Measurements from ENCODE around the gene TCF7L1. TPM values are rescaled to one million over a fixed set of nuclear protein-coding genes. Genes with fewer than 3 reads are reported as not detected.
"Not testable (repeated sequence)": the region's sequence is repeated elsewhere in the genome, so short reads cannot be mapped to it uniquely, and the experiment has no call there.

Gene TCF7L1
- total RNA-seq, 4 donors from 2014 or later: 5.6 to 23.2 (median 10.2) TPM

DNA sequence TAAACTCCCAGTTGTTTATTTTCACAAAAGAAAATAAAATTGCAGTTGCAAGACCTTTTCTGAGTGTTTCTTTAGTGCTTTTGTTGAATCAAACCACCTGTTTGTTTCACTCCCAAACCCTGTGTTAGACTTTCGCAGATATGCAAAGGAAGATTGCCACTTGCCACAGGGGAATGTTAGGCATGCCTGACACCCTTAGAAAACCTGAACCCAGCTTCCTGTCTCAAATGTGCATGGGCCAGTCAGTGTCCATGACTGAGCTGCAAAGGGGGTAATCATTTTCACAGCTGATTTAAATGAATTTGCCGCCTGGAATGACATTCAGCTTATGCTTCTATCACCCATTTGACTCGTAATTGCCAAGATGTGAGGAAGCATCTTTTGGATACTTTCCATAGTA is 177.1 kb downstream of the TCF7L1 start:
- no peak for DNase-seq (ENCODE audit: extremely low spot score)
- intact Hi-C loops (cut with DNase I): no loop called here
- Histone ChIP-seq H3K4me3 (no peak overlapping the region), H3K27ac (replicated peaks in 1 of 4) (peak overlapping the region in 2 of 4 donors; percentile 51 to 56), H3K4me1 (peaks cover 12 to 17% (median 15%) of the 10 kb centered on the region in 4 donors), H3K9me3 (no peaks in the 10 kb centered on the region), H3K27me3 (no peaks in the 10 kb centered on the region), H3K36me3 (peaks cover 15 to 58% (median 49%) of the 10 kb centered on the region in 4 donors)
- WGBS: 75% methylated on average over 3 of the region's 3 CpGs
- TF ChIP-seq POLR2AphosphoS5 (IDR thresholded peaks at IDR 0.05) (no peak), POLR2A (IDR thresholded peaks at IDR 0.05; ENCODE audit: low read depth) (no peak), EP300 (IDR thresholded peaks at IDR 0.05) (no peak), CTCF (IDR thresholded peaks at IDR 0.05) (no peak)

DNA sequence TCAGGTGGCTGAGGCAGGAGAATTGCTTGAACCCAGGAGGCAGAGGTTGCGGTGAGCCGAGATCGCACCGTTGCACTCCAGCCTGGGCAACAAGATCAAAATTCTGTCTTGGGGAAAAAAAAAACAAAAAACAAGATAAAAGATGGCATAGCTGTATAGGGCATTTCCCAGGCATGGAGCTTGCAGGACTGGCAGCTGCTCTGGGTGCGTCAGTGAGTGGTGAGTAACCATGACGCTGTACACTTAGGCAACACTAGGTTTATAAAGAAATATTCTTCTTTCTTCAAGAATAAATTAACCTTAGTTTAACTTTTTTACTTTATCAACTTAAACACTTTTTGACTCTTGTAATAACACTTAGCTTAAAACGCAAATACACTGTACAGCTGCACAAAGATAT is 179.2 kb downstream of the TCF7L1 start:
- intact Hi-C loops (cut with DNase I): no loop called here
- WGBS: 85% methylated on average over 7 of the region's 7 CpGs
- no peak overlapping the region for H3K27ac ChIP-seq (replicated peaks in 1 of 4)

DNA sequence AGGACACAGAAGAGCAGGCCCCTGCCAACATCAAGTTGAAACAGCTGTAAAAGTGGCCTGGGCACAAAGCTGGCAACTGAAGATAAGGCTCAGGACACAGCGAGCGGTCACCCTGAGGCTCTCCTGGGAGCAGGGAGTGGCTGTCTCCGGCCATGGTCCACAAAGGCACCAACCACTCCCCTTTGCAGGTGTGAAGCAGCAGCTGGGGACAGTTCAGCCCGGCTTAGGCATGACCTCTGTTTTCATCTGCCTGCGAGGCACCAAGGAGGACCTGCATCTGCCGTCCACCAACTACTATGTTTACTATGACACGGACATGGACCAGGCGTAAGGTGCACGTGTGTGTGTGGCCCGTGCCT is 181.7 kb downstream of the TCF7L1 start:
- H3K4me1 ChIP-seq: peaks cover 0 to 16% (median 2%) of the 10 kb centered on the region in 4 donors
- no peak overlapping the region for H3K27ac ChIP-seq (replicated peaks in 1 of 4)
- TF ChIP-seq POLR2AphosphoS5 (IDR thresholded peaks at IDR 0.05): no peak
- no peak for TF ChIP-seq POLR2A (IDR thresholded peaks at IDR 0.05; ENCODE audit: low read depth)
- no peak for TF ChIP-seq CTCF (IDR thresholded peaks at IDR 0.05)
- H3K9me3 ChIP-seq: no peaks in the 10 kb centered on the region
- no peak for DNase-seq (ENCODE audit: extremely low spot score)
- peaks cover 2 to 65% (median 51%) of the 10 kb centered on the region in 4 donors for H3K36me3 ChIP-seq
- intact Hi-C loops (cut with DNase I): no loop called here
- H3K4me3 ChIP-seq: no peak overlapping the region
- no peaks in the 10 kb centered on the region for H3K27me3 ChIP-seq
- 79% methylated on average over 8 of the region's 10 CpGs for WGBS

More for the DNA sequence above, 179.2 kb downstream of the TCF7L1 start:
- Histone ChIP-seq H3K9me3 (no peaks in the 10 kb centered on the region), H3K4me1 (peaks cover 11 to 17% (median 15%) of the 10 kb centered on the region in 4 donors), H3K4me3 (no peak overlapping the region), H3K27me3 (no peaks in the 10 kb centered on the region), H3K36me3 (peaks cover 4 to 58% (median 47%) of the 10 kb centered on the region in 4 donors)
- TF ChIP-seq POLR2A (IDR thresholded peaks at IDR 0.05; ENCODE audit: low read depth): no peak
- no peak for TF ChIP-seq POLR2AphosphoS5 (IDR thresholded peaks at IDR 0.05)
- TF ChIP-seq EP300 (IDR thresholded peaks at IDR 0.05): no peak
- no peak for TF ChIP-seq CTCF (IDR thresholded peaks at IDR 0.05)
- DNase-seq (ENCODE audit: extremely low spot score): no peak

- H3K27me3 ChIP-seq; H3K27ac ChIP-seq (replicated peaks in 1 of 4); intact Hi-C loops (cut with DNase I); H3K9me3 ChIP-seq; DNase-seq (ENCODE audit: extremely low spot score); H3K4me3 ChIP-seq: not testable (repeated sequence)
- Histone ChIP-seq H3K4me1 (peaks cover 0 to 23% (median 8%) of the 10 kb centered on the region in 4 donors), H3K36me3 (peaks cover 6 to 68% (median 58%) of the 10 kb centered on the region in 4 donors)
- no CpG with 5 or more reads among the region's 5 CpGs for WGBS
These were observed 182.7 kb downstream of the TCF7L1 start for GRCh38 chr2:85315921-85316320.

GRCh38 chr2:85318222-85319074 is 185.3 kb downstream of the TCF7L1 start:
- Histone ChIP-seq H3K4me1 (peaks cover 10 to 49% (median 33%) of the 10 kb centered on the region in 4 donors), H3K36me3 (peaks cover 25 to 89% (median 77%) of the 10 kb centered on the region in 4 donors), H3K9me3 (no peaks in the 10 kb centered on the region), H3K4me3 (no peak overlapping the region), H3K27ac (replicated peaks in 1 of 4) (no peak overlapping the region), H3K27me3 (no peaks in the 10 kb centered on the region)
- TF ChIP-seq POLR2A (IDR thresholded peaks at IDR 0.05; ENCODE audit: low read depth): no peak
- no peak for TF ChIP-seq CTCF (IDR thresholded peaks at IDR 0.05)
- intact Hi-C loops (cut with DNase I): no loop called here
- WGBS: 79% methylated on average over 9 of the region's 11 CpGs
- DNase-seq (ENCODE audit: extremely low spot score): no peak

All from esophagus muscularis mucosa (tissue), 4 donors.